Measurements from ENCODE around the gene RAB3IL1.

Gene RAB3IL1

DNA sequence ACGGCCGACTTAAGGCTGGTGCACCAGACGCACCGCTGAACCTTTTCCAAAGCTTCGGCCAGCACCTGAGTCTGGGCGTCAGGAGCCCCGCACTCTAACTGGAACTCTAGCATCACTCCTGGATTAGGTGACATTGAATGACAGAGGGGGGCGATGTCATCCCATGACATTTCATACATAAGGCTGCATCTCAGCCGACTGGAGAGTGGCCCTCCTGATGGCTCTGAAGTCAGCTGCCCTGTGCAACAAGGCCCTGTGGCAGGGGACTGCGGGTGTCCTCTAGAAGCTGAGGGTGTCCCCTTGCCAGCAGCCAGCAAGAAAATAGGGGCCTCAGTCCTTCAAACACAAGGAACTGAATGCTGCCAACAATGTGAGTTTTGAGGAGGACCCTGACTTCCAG lies 16.0 kb downstream of the RAB3IL1 start:
- no peak for DNase-seq

DNA sequence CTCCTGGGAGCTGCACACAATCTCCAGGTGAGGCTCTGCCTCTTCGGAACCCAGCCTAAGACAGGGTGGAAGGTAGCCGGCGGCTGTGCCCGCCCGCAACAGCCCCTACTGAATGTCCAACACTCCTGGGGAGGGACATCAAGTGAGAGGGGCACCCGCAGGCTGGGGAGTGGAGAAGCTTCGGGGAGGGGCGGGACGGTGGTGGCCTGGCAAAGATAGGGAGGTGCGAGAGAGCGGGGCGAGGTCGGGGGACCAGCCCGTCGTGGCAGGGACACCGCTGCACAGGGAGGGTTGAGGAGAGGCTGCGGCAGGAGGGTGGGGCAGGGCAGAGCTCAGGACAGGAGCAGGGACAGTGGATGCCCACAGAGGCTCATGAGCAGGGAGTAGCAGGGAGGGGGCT lies 17.1 kb downstream of the RAB3IL1 start:
- DNase-seq: no peak

DNA sequence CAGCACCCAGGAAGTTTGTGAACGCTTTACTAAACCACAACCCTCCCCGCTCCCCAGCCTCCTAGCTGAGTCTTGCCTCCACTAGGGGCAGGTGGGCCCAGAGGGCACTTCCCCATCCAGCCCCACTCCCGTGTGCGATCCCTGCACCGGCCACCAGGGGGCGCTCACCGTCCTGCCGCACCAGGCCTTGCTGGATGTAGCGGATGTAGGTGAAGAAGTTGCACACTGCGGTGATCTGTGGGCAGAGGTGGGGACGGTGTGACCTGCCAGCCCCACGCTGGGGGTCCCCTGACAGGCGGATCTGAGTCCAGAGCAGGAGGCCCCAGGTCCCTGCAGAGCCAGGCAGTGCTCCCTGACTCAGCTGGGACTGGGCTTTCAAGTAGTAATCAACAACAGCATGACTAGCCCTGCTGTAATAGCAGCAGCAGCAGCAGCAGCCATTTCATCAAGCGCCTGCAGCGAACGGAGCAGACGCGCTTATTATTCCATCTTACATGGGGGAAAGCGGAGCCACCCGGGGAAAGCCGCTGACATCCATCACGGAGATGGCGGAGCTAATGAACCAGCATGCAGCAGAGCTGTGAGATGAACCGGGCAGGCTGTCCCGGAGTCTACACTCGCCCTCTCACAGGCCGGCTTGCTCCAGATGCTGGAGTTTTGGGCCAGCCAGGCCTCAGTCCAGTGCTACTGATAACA lies 18.1 kb downstream of the RAB3IL1 start:
- DNase-seq: peak; percentile 94

DNA sequence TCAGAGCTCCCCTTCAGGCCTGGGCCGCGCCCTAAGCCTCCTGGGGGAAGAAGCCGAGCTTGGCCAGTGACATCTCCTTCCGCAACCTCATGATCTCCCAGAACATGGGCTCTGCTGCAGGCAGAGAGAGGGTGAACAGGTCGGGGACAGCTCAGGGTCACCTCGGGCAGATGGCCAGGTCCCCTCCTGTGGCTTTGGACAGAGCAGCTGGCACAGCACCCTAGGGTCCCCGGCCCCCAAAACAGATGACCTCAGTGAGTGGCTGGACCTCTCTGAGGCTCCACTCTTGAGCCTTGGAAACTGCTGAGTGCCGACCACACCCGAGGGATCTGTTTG lies 19.2 kb downstream of the RAB3IL1 start:
- DNase-seq: no peak

DNA sequence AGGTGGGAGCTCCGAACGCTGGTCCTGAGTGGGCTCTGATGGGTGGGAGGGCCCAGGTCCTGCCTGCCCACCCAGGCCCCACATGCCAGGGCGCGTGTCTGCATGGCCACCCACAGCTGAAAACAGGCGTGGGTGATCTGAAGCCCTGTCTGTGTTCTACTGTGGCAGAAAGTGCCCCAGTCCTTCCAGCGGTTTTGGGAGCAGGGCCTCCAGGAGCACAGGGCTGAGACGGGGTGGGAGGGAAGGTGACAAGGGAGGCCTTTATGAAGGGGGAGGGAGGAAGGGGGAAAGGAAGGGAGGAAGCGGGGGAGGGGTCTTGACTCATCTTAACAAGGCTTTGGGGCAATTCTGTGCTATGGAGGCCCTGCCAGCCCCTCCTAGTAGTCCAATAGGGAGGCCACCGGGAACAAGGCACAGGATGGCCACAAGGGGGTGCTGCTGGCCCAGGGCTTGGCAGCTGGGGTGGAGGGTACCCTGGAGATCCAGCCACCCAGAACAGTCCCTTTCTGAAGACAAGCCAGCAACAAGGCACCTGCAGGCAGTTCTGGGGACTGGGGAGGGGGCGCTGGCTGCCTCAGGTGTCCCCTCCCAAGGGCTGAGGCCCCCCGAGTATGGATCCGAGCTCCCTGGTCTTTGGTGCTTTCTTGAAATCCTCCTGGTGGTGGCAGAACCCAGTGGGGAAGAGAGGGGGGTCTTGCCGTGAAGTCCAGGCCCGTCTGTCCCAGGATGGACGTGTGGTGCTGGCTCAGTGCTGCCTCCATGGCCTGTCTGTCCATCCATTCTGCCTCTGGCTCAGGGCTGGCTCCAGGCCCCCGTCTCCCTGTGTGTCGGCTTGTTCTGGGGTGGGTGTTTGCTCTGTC lies 19.7 kb downstream of the RAB3IL1 start:
- peak; percentile 85 to 87 for DNase-seq

DNA sequence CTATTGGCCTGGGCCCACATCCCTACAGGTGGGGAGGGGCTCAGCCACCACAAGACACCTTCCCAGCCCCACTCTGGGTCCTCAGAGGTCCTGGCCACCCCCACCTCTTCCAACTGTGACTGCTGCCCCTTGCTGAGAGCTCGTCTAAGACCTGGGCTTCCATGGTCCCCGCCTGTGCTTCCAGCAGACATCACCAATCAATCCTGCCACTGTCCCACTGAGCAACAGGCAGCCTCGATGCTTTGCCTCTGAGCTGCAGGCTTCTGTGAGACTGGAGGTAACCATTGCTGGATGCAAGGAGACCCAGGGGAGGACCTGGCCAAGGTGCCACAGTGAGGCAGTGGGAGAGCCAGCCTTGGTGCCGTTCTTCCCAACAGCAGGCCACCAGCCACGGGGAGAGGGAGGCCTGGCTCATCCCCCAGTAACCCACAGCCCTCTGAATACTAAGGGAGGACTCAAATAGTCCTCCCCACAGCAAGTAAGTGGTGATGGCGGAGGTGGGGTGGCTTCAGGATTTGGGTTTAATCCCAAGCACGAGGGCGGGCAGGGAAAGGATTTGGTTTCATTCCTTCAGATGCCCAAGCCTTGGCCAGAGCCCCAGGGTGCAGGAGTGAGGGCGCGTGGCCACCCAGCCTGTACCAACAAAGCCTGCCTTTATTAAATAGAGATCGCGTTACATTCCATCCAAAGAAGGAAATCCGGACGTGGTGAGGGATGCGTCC lies 20.5 kb downstream of the RAB3IL1 start:
- no peak for DNase-seq

DNA sequence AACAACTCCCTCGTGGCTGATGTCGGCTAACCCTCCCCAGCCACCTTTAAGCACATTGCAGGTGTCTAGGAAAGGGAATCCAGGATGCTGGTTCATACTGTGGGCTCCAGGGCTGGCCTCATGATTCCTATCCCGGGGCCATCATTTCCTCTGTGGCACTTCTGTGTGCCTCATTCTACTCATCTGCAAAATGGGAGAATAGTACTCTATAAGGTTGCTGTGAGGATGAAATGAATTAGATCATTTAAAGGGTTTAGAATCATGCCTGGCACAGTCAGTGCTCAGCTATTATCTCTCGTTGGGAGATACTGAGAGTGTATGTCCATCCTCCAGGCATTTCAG lies 21.7 kb downstream of the RAB3IL1 start:
- DNase-seq: no peak

DNA sequence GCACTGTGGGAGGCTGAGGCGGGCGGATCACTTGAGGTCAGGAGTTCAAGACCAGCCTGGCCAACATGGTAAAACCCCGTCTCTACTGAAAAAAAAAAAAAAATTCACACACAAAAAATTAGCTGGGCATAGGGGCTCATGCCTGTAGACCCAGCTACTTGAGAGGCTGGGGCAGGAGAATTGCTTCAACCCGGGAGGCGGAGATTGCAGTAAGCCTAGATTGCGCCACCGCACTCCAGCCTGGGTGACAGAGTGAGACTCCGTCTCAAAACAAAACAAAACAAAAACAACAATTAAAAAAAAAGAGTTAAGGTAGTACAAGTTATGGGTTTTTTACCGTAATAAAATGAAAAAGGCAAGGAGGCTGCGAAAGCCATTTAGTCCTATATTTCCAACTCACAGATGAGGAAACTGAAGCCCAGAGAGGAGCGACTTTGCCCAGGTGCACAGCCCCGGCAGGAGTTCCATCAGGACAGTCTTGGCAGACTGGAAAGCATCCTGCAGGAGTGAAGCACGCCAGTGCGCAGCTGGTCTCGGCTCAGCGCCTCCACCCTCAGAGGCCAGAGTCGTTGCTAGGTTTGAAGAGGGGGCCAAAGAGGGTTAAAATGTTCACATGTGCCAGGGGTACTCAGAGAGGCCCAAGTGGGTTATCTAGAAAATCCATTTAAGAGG lies 22.2 kb downstream of the RAB3IL1 start:
- DNase-seq: no peak

DNA sequence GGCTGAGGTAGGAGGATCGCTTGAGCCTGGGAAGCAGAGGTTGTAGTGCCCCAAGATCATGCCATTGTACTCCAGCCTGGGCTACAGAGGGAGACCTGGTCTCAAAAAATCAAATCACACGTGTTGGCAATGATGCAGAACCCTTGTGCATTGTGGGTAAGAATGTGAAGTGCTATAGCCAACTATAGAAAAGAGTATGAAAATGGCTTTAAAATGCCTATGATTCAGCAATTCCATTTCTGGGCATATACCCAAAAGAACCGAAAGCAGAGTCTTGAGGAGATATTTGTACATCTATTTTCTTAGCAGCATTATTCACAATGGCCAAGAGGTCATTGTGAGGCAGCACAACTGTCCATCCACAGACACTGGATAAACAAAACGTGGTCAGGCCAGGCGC lies 23.4 kb downstream of the RAB3IL1 start:
- DNase-seq: no peak

DNA sequence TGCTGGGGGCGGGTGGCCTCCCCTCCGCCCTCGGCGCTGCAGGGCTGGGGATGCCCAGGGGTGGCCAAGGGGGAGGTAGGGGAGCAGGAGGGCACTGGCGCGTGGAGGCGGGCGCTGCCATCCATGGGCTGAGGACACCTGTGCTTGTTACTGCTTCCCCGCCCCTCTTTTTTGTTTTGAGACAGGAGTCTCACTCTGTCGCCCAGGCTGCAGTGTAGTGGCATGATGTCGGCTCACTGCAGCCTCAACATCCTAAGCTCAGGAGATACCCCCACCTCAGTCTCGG lies 25.3 kb downstream of the RAB3IL1 start:
- DNase-seq: no peak

DNA sequence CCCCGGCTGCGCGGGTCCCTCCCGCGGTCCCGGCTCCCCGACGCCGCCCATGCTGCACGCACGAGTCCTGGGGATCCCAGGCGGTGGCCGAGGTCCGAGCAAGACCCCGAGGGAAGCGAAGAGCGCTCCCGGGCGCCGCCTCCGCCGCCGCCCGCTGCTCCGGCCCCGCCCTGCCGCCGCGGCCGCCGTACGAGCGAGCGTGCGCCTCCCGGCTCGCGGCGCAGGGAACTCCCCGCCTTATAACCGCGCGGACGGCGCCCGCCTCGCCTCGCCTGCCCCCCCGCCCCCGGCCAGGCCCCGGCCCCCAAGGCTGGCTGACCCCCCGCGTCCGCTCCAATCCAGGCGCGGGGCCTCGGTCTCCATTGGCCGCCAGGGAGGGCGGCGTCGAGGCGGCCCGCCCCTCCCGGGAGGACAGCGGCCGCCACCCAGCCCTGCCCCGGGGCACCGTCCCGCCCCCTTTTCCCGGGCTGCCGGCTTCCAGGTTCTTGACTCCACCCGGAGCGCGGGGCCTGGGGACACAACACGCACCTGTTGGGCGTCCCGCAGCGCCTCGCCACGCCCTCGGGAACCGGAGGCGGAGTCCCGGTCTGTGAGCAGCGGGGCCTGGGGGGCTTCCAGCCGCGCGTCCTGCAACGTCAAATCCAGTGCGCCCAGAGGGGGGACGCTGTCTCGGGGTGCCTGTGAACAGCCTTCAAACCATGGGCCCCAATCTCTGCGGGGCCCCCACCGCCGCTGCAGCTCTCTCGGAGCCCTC lies 25.9 kb downstream of the RAB3IL1 start, which contains the start of gene FADS3:
TSS of gene FADS3 (minus strand) at position 215 of the 754 bp plus-strand sequence. CDS start at position 51, 164 bp downstream.
- peak; percentile 65 to 71 for DNase-seq

DNA sequence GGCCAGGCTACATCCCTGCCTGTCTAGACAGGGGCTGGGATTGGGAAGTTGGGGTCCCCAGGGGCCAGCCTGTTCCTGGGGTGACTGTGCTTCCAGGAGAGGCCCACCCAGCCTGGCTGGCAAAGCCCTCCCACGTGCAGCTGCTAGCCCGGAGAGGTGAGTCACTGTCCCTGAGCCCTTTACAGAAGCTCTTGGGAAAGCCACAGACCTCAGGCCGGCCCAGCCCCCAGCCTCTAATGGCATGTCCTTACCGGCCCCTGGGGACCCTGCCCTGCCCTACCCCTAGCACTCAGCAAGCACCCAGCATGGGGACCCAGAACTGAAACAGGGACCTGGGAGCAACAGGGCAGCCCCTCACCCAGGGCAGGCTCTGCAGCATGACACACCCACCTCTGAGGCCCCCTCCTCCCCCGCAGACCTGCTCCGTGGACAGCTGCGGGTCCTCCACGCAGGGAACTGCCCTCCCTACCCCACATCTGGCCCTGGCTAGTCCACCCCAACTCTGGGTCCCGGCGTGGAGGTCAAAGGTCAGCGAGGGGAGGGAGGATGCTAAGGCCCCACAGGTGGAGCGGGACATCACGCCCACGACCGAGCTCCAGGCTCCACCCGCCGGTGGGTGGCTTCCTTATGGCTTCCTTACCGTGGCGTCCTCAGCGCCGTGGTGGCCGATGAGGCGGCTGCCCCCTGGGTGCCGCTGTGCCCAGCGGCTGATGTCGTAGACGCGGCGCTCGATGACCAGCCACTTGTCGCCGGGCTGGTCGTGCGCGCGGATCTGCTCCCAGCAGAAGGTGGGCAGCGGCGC lies 26.6 kb downstream of the RAB3IL1 start:
- DNase-seq: peak; percentile 34 to 51

DNA sequence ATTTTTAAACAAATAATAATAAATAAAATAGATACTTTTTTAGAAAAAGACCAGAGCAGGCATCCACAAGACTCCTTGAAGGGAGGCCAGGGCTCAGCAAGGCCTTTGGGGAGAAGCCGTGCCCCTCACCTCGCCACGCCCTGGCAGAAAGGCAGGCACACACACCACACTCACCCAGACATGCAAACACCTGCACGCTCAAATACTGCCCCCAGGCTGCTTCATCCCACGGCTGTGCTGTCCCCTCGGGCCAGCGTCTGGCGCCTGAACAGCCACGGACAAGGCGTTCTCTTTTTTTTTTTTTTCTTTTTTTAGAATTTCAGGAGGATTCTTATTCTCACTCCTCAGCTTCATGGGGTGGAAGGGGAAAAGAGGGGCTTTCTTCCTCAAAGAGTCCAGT lies 27.5 kb downstream of the RAB3IL1 start:
- no peak for DNase-seq

DNA sequence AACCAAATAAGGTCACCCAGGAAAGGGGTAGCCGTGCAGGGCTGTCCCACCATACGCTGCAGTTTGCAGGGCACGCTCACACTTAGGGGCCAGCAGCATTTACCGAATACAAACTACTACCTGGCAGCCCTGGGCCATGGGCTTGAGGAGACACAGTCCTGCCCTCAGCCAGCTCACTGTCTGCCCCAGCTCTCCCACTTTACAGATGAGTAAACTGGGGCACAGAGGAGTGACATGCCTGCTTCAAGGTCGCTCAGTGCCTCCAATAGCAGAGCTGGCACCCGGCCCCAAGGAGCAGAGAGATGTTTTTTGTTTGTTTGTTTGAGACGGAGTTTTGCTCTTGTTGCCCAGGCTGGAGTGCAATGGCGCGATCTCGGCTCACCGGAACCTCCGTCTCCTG lies 28.8 kb downstream of the RAB3IL1 start:
- no peak for DNase-seq

DNA sequence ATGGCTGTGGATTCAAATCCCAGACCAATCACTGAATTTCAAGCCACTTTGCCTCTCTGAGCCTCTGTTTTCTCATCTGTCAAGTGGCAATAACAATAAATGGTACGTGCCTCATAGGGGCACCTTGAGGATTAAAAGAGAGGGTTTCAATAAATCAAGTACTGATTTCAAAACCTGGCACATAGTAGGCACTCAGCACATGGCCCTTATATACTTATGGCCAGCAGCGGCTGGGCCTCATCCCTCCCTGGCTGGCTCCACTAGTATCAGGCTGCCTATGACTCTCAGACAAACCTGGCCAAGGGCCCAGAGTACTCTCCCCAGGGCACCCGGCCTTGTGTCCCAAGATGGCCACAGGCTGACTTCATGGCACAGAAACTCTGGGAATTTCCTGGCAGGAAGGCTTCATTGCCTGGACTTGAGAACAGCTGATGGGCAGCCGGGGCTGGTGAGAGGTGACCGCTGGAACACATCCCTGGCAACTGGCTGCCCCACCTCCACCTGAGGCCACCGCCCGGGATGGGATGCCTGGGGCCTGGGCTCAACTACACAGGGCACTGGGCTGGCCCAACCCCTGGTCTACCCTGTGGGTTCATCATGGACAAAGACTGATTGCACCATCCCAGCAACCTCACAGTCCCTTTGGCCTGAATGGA lies 29.4 kb downstream of the RAB3IL1 start:
- no peak for DNase-seq

DNA sequence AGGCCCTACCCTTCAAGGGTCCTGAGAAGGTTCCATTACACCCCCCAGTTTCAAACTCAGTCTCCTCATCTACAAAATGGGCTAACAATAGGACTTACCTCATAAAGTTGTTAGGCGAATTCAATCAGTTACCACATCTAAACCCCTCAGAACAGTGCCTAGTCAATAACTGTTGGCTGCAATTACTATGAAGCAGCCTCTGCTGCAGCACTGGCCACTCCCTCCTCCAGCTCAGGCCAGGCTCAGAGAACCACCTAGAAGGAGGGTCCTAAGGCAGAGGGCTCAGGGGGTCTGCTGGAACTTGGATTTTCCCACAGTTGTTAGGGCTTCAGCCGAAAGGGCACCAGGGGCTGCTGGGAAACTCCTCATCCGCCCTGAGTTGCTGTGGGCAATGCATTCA lies 30.7 kb downstream of the RAB3IL1 start:
- DNase-seq: no peak

DNA sequence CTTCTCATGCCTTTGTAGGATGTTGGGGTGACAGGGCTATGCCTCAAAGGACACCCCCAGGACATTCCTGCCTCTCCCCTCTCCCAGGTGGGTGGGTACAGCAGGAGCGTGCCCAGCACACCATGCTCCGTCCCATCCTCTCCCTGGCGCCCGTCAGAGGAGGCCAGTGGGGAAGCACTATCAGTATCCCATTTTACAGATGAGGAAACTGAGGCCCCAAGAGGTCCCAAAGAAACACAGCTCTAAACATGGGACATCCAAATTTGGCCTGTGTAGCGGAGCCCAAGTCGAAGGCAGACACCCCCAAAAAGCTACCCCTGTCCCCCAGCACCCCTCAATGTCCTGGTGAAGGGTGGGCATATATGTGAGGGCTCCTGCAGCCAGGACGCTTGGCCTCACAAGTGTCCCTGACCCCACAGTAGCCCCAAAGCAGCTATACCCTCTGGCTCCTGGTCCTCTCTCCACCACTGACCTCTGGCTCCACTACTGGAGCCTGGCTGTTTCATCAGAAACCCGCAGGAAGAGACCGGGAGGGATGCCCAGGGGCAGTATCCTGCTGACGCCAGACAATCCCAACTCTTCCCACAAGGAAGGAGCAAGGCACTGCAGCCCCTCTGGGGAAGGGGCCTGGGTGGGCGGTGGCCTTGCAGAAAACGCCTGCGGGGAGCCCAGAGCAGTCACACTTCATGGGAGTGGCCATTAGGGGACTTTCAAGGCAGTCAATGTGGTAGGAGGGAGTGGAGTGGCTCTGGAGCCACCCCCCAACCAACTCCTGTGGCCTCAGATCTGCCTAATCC lies 31.4 kb downstream of the RAB3IL1 start:
- no peak for DNase-seq

DNA sequence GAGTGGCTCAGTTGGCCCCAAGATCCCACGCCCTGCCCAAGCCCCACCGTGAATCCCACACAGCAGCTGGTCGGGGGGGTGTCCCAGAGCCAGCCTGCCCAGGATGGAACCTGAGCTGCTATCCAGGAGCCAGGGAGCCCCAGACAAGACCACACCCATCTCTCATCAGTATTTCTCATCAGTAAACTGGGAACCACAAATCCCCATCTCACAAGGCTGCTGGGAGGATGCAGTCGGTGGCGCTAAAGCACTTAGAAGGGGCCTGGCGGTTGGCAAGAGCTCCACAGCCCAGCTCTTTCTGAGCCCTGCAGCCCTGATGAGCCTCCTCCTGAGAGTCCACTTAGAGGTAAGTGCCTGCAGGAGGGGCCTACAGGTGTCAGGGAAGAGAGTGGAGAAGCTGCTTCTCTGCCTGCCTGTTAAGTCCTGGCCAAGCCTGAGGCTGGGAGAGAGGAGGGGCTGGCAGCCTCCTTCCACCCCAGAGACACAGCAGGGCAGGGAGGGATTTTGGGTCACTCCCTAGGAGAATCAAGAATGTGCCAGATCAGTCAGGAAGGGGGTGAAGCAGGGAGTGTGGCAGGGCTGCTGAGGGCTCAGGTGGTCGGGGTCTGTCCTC lies 32.1 kb downstream of the RAB3IL1 start:
- DNase-seq: no peak

DNA sequence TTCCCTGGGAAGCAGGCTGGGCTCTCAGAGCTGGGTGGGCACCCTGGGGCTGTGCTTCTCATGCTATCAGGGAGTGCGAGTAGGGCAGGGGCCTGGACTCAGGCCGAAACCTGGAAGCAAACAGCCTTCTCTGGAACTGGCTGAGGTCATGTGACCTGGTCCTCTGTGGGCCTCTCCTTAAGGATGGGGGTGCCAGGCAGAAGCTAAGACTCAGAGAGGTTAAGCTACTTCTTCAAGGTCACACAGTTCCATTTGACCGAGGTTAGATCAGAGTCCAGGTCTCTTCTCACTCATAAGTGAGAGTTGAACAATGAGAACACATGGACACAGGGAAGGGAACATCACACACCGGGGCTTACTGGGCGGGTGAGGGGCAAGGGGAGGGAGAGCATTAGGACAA lies 33.4 kb downstream of the RAB3IL1 start:
- no peak for DNase-seq

DNA sequence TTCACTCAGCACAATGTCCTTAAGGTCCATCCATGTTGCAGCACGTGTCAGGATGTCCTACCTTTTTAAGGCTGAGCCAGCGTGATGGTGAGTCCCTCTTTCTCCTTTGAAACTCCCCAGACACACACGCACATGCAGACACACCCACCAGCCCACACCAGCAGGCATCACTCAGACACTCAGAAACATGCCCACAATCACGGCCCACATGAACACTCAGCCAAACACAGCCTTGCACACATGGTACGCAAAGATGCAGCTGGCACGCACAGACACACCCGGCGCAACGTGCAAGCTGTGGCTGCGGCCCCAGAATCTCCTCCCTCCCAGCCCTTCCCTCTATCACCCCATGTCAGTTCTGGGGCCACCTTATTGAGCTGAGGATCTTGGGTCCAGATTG lies 34.0 kb downstream of the RAB3IL1 start:
- DNase-seq: no peak
